Neuronal stem cell (in vitro differentiated cells): ENCODE data around the gene DTNA.

Source experiments
- DNase-seq: peaks from one replicate; pipeline ENCODE4 v3.0.0-alpha.2; 2013; ENCODE audit warnings: low spot score
- H2AFZ ChIP-seq: one replicate; pipeline ENCODE4 v1.6.1; 2013; ENCODE audit warnings: mild to moderate bottlenecking, low read length, inconsistent platforms
- H2AK5ac ChIP-seq: 2 replicates; pipeline ENCODE4 v1.6.1; 2013; ENCODE audit warnings: low read depth, mild to moderate bottlenecking, inconsistent platforms, low read length, moderate library complexity, mixed read lengths
- H2BK120ac ChIP-seq: 2 replicates; pipeline ENCODE4 v1.6.1; 2013; ENCODE audit warnings: low read depth, mild to moderate bottlenecking, inconsistent platforms, low read length, moderate library complexity, mixed read lengths
- H2BK12ac ChIP-seq: one replicate; pipeline ENCODE4 v1.6.1; 2013; ENCODE audit warnings: low read length, inconsistent platforms
- H2BK15ac ChIP-seq: 2 replicates; pipeline ENCODE4 v1.6.1; 2013; ENCODE audit warnings: mild to moderate bottlenecking, low read length, inconsistent platforms, mixed read lengths
- H2BK5ac ChIP-seq: one replicate; pipeline ENCODE4 v1.6.1; 2013; ENCODE audit warnings: inconsistent platforms, mild to moderate bottlenecking, low read length, moderate library complexity
- H3K14ac ChIP-seq: one replicate; pipeline ENCODE4 v1.6.1; 2013; ENCODE audit warnings: low read length, inconsistent platforms
- H3K18ac ChIP-seq: 2 replicates; pipeline ENCODE4 v1.6.1; 2013; ENCODE audit warnings: low read length, inconsistent platforms
- H3K23ac ChIP-seq: 2 replicates; pipeline ENCODE4 v1.6.1; 2013; ENCODE audit warnings: low read depth, mild to moderate bottlenecking, mixed read lengths, low read length, inconsistent platforms; ENCODE audit not compliant: poor library complexity
- H3K27ac ChIP-seq: replicated peaks from 3 replicates; pipeline ENCODE4 v1.5.1; 2013; ENCODE audit warnings: low read length, inconsistent platforms
- H3K27me3 ChIP-seq, 3 experiments: 2 replicates each; pipeline ENCODE4 v1.6.1; 2013; ENCODE audit warnings: low read length in 3 of 3, mild to moderate bottlenecking in 2 of 3, inconsistent platforms in 1 of 3, low read depth in 1 of 3, mixed read lengths in 1 of 3, moderate library complexity in 1 of 3; ENCODE audit not compliant: control insufficient read depth in 3 of 3, insufficient read depth in 3 of 3
- H3K36me3 ChIP-seq, 2 donors: replicated peaks in 1 of 2; 2 replicates each; pipeline ENCODE4 v1.6.1; 2013; ENCODE audit warnings: low read length in 2 of 2; ENCODE audit not compliant: control insufficient read depth in 2 of 2, insufficient read depth in 2 of 2
- H3K4ac ChIP-seq: 2 replicates; pipeline ENCODE4 v1.6.1; 2013; ENCODE audit warnings: inconsistent platforms, mild to moderate bottlenecking, low read length, moderate library complexity
- H3K4me1 ChIP-seq, 2 donors: 1 replicate in 1 of 2; 2 replicates in 1 of 2; pipeline ENCODE4 v1.6.1; 2013; ENCODE audit warnings: low read length in 2 of 2, low read depth in 1 of 2; ENCODE audit not compliant: control insufficient read depth in 2 of 2, insufficient read depth in 1 of 2
- H3K4me2 ChIP-seq: one replicate; pipeline ENCODE4 v1.6.1; 2013; ENCODE audit warnings: mild to moderate bottlenecking, low read length, inconsistent platforms; ENCODE audit not compliant: insufficient read depth, poor library complexity, severe bottlenecking
- H3K4me3 ChIP-seq, 2 donors: 2 replicates each; pipeline ENCODE4 v1.5.1; 2013; ENCODE audit warnings: low read length in 2 of 2, mild to moderate bottlenecking in 2 of 2, inconsistent platforms in 1 of 2, moderate library complexity in 1 of 2
- H3K79me1 ChIP-seq: one replicate; pipeline ENCODE4 v1.6.1; 2013; ENCODE audit warnings: low read depth, mild to moderate bottlenecking, inconsistent platforms, low read length, moderate library complexity
- H3K9ac ChIP-seq: one replicate; pipeline ENCODE4 v1.6.1; 2013; ENCODE audit warnings: mild to moderate bottlenecking, low read depth, low read length, inconsistent platforms; ENCODE audit not compliant: poor library complexity
- H3K9me3 ChIP-seq, 2 donors: replicated peaks in 1 of 2; 2 replicates each; pipeline versions ENCODE3 to v1.6.1; 2013; ENCODE audit warnings: low read length in 2 of 2, mild to moderate bottlenecking in 2 of 2, inconsistent platforms in 1 of 2, low read depth in 1 of 2, mixed read lengths in 1 of 2, moderate library complexity in 1 of 2; ENCODE audit not compliant: control insufficient read depth in 2 of 2, insufficient read depth in 1 of 2
- H4K8ac ChIP-seq: one replicate; pipeline ENCODE4 v1.6.1; 2013; ENCODE audit warnings: low read depth, mild to moderate bottlenecking, inconsistent platforms, low read length, moderate library complexity
- H4K91ac ChIP-seq: one replicate; pipeline ENCODE4 v1.6.1; 2013; ENCODE audit warnings: low read length, low read depth, mild to moderate bottlenecking, inconsistent platforms; ENCODE audit not compliant: poor library complexity
- WGBS, 2 donors: extraction: QIAGEN DNeasy Blood & Tissue Kit; methylation state at CpG; one replicate each; pipeline ENCODE4 v1.1.7; 2013; ENCODE audit warnings: missing lambda C conversion rate in 2 of 2, mixed read lengths in 1 of 2; ENCODE audit not compliant: insufficient read length in 2 of 2, insufficient replicate concordance in 1 of 2; ENCODE audit errors: extremely low coverage in 2 of 2; 5-methylcytosine and 5-hydroxymethylcytosine counted together

DTNA gene

DNA sequence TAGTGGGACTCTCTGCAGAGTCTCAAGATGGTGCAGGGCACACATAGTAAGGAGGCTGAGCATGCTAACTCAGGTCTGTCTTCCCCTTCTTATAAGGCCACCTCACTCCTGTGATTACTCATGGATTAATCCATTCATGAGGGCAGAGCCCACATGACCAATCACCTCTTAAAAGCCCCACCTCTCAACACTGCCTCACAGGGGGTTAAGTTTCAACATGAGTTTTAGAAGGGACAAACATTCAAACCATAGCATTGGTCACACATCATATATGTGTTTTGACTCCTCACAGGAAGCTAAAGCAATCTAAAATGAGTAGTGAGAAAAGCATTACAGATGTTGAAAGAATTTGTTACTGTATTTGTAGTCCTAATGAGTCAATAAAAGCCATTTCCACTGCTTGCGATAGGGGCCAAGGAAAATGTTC lies 57.5 kb downstream of the DTNA start:
- Histone ChIP-seq H3K14ac (no peak overlapping the region), H3K9me3 (no peaks in the 10 kb centered on the region), H2AK5ac (no peak overlapping the region), H3K4ac (no peak overlapping the region), H2BK5ac (no peak overlapping the region), H2BK12ac (no peak overlapping the region), H3K36me3 (no peaks in the 10 kb centered on the region), H3K23ac (no peak overlapping the region), H3K9ac (no peak overlapping the region), H4K8ac (no peak overlapping the region), H2AFZ (no peak overlapping the region), H3K4me2 (no peak overlapping the region), H2BK15ac (no peak overlapping the region), H3K79me1 (no peaks in the 10 kb centered on the region), H3K4me1 (no peaks in the 10 kb centered on the region), H2BK120ac (no peak overlapping the region), H3K27ac (no peak overlapping the region), H3K4me3 (no peak overlapping the region), H3K27me3 (no peaks in the 10 kb centered on the region), H3K18ac (no peak overlapping the region), H4K91ac (no peak overlapping the region)
- DNase-seq: no peak
- WGBS, 2 donors: no CpG with 5 or more reads among the region's 1 CpG

- Histone ChIP-seq H3K4me2 (no peak overlapping the region), H3K27ac (no peak overlapping the region), H2AK5ac (no peak overlapping the region), H2BK120ac (no peak overlapping the region), H3K27me3 (no peaks in the 10 kb centered on the region), H2BK12ac (no peak overlapping the region), H4K8ac (no peak overlapping the region), H3K4ac (no peak overlapping the region), H3K23ac (no peak overlapping the region), H2BK15ac (no peak overlapping the region), H2BK5ac (no peak overlapping the region), H3K79me1 (no peaks in the 10 kb centered on the region), H2AFZ (no peak overlapping the region), H3K4me1 (no peaks in the 10 kb centered on the region), H4K91ac (no peak overlapping the region), H3K14ac (no peak overlapping the region), H3K4me3 (no peak overlapping the region), H3K9me3 (no peaks in the 10 kb centered on the region), H3K18ac (no peak overlapping the region), H3K9ac (no peak overlapping the region), H3K36me3 (no peaks in the 10 kb centered on the region)
- no CpG with 5 or more reads among the region's 1 CpG for WGBS, 2 donors
- no peak for DNase-seq
These were observed 61.9 kb downstream of the DTNA start for GRCh38 chr18:34771958-34772357.

DNA sequence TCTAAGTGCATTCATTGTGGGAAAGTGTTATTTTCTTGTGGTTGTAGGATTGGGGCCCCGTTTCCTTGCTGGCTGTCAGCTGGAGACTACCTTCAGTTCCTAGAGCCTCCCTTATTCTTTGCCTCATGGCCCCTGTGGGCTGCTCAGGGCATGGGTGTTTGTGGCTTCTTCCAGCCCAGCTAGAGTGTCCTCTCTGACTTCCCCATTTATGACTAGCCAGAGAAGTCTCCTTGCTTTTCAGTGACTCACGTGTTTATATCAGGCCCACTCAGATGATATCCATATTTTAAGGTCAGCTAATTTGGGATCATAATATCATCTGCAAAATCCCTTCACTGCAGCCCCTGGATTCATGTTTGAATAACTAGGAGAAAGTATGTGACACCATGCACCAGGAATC lies 62.8 kb downstream of the DTNA start:
- Histone ChIP-seq H2BK15ac (no peak overlapping the region), H2AK5ac (no peak overlapping the region), H3K9ac (no peak overlapping the region), H4K91ac (no peak overlapping the region), H2BK120ac (no peak overlapping the region), H3K9me3 (no peaks in the 10 kb centered on the region), H3K27ac (no peak overlapping the region), H3K14ac (no peak overlapping the region), H2BK12ac (no peak overlapping the region), H3K79me1 (no peaks in the 10 kb centered on the region), H3K18ac (no peak overlapping the region), H3K23ac (no peak overlapping the region), H3K4me3 (no peak overlapping the region), H3K36me3 (no peaks in the 10 kb centered on the region), H3K4me1 (no peaks in the 10 kb centered on the region), H3K27me3 (no peaks in the 10 kb centered on the region), H2BK5ac (no peak overlapping the region), H3K4me2 (no peak overlapping the region), H4K8ac (no peak overlapping the region), H3K4ac (no peak overlapping the region), H2AFZ (no peak overlapping the region)
- WGBS, 2 donors: no CpG with 5 or more reads among the region's 2 CpGs
- no peak for DNase-seq

GRCh38 chr18:34773378-34773777 lies 63.3 kb downstream of the DTNA start:
- Histone ChIP-seq H3K79me1 (no peaks in the 10 kb centered on the region), H2AFZ (no peak overlapping the region), H3K27me3 (no peaks in the 10 kb centered on the region), H3K23ac (no peak overlapping the region), H2BK5ac (no peak overlapping the region), H3K9ac (no peak overlapping the region), H2BK12ac (no peak overlapping the region), H4K8ac (no peak overlapping the region), H4K91ac (no peak overlapping the region), H3K4me2 (no peak overlapping the region), H2BK15ac (no peak overlapping the region), H3K27ac (no peak overlapping the region), H2AK5ac (no peak overlapping the region), H2BK120ac (no peak overlapping the region), H3K4me3 (no peak overlapping the region), H3K4ac (no peak overlapping the region), H3K36me3 (no peaks in the 10 kb centered on the region), H3K4me1 (no peaks in the 10 kb centered on the region), H3K9me3 (no peaks in the 10 kb centered on the region), H3K14ac (no peak overlapping the region), H3K18ac (no peak overlapping the region)
- WGBS, 2 donors: no CpG with 5 or more reads among the region's 2 CpGs
- DNase-seq: no peak
